HG02981 (cell line): Measurements from ENCODE around the gene HELZ.
"Not testable (repeated sequence)": the region's sequence is repeated elsewhere in the genome, so short reads cannot be mapped to it uniquely, and the experiment has no call there.

Experiments
- ATAC-seq: cut with Tn5 transposase; IDR thresholded peaks from one replicate; pipeline ENCODE4 v1.9.1; 2021; ENCODE audit warnings: mild to moderate bottlenecking, moderate library complexity; ENCODE audit not compliant: unreplicated experiment

The HELZ gene

GRCh38 chr17:67245073-67245693, at the start of gene HELZ:
TSS of gene HELZ (minus strand) at chr17:67245196. CDS start at chr17:67218804, 26,392 bp downstream.
- peak; percentile 40 for ATAC-seq

GRCh38 chr17:67293251-67294203, 48.5 kb upstream of the HELZ start:
- peak; percentile 95 for ATAC-seq

GRCh38 chr17:67290711-67291291, 45.8 kb upstream of the HELZ start:
- ATAC-seq = no peak

- ATAC-seq = no peak
Observed at GRCh38 chr17:67290244-67290643, 45.2 kb upstream of the HELZ start.

- no peak for ATAC-seq
Observed at GRCh38 chr17:67289181-67289876, 44.3 kb upstream of the HELZ start.

- ATAC-seq = not testable (repeated sequence)
Observed at GRCh38 chr17:67286826-67287225, 41.8 kb upstream of the HELZ start.

GRCh38 chr17:67285360-67285759, 40.4 kb upstream of the HELZ start:
- ATAC-seq = no peak

GRCh38 chr17:67283731-67284516, 38.9 kb upstream of the HELZ start:
- no peak for ATAC-seq

GRCh38 chr17:67281743-67282142, 36.7 kb upstream of the HELZ start:
- ATAC-seq = no peak

- ATAC-seq = no peak
Observed at GRCh38 chr17:67281053-67281452, 36.1 kb upstream of the HELZ start.

GRCh38 chr17:67280279-67280678, 35.3 kb upstream of the HELZ start:
- no peak for ATAC-seq

GRCh38 chr17:67279115-67279514, 34.1 kb upstream of the HELZ start:
- no peak for ATAC-seq

GRCh38 chr17:67278363-67278762, 33.4 kb upstream of the HELZ start:
- ATAC-seq = no peak

GRCh38 chr17:67276075-67276474, 31.1 kb upstream of the HELZ start:
- no peak for ATAC-seq

- ATAC-seq = no peak
Observed at GRCh38 chr17:67274466-67274865, 29.5 kb upstream of the HELZ start.

GRCh38 chr17:67273900-67274299, 28.9 kb upstream of the HELZ start:
- no peak for ATAC-seq

- ATAC-seq = no peak
Observed at GRCh38 chr17:67272312-67273047, 27.5 kb upstream of the HELZ start.

GRCh38 chr17:67271187-67271586, 26.2 kb upstream of the HELZ start:
- not testable (repeated sequence) for ATAC-seq

- ATAC-seq = no peak
Observed at GRCh38 chr17:67270416-67270815, 25.4 kb upstream of the HELZ start.

- no peak for ATAC-seq
Observed at GRCh38 chr17:67266496-67266895, 21.5 kb upstream of the HELZ start.
